ENCODE data around the gene TCTA. TPM values are rescaled to one million over a fixed set of nuclear protein-coding genes. Genes with fewer than 3 reads are reported as not detected.

Gene TCTA
- total RNA-seq, 1 donor from 2014 or later: 32.2 TPM

GRCh38 chr3:49417516-49418120 is 5.4 kb downstream of the TCTA start:
- no peak for ATAC-seq (ENCODE audit: low read depth)
- Mint-ChIP-seq H3K4me1 (peaks cover 62% of the 10 kb centered on the region), H3K27ac (peak overlapping the region; percentile 94), H3K9me3 (no peaks in the 10 kb centered on the region), H3K27me3 (no peaks in the 10 kb centered on the region), H3K4me3 (no peak overlapping the region), H3K36me3 (ENCODE audit: low read depth) (peaks cover 24% of the 10 kb centered on the region)
- no peak for DNase-seq
- no peak for TF ChIP-seq CTCF (IDR thresholded peaks at IDR 0.05)
- ChIA-PET CTCF (interaction anchor here (1.2 to 2.7 kb wide), 2 partner anchors 31 to 78 kb away, joined by 4 to 22 read pairs; partner anchors contain the start of gene USP4), POLR2A (interaction anchor here (0.7 to 3.1 kb wide), 8 partner anchors 9 to 396 kb away, joined by 3 to 45 read pairs (median 7); partner anchors contain the start of genes DAG1, NDUFAF3 and USP4)
- intact Hi-C loops (cut with micrococcal nuclease): loop anchor here (10.0 kb wide), 2 partner anchors 527 to 703 kb away; partner anchors contain the start of genes IP6K2 and RBM6

- Mint-ChIP-seq H3K4me1 (peaks cover 30% of the 10 kb centered on the region), H3K9me3 (no peaks in the 10 kb centered on the region), H3K36me3 (ENCODE audit: low read depth) (peaks cover 32% of the 10 kb centered on the region), H3K27me3 (no peaks in the 10 kb centered on the region), H3K27ac (no peak overlapping the region), H3K4me3 (peak overlapping the region; percentile 48)
- intact Hi-C loops (cut with micrococcal nuclease): no loop called here
- DNase-seq (no peak), ATAC-seq (ENCODE audit: low read depth) (no peak)
- ChIA-PET CTCF (no interaction called here), POLR2A (interaction anchor here (0.5 to 1.5 kb wide), 4 partner anchors 19 to 82 kb away, joined by 4 to 7 read pairs (median 4); partner anchors contain the start of gene USP4)
- no peak for TF ChIP-seq CTCF (IDR thresholded peaks at IDR 0.05)
Observed at GRCh38 chr3:49421890-49422378, 9.7 kb downstream of the TCTA start.

GRCh38 chr3:49422379-49423248 is 10.4 kb downstream of the TCTA start, which contains the start of gene AMT:
Gene AMT, minus strand, starts transcription at chr3:49422473. Its CDS starts 23 bp downstream, at chr3:49422450.
- POLR2A ChIA-PET: interaction anchor here (1.5 kb wide), 1 partner anchor 21 kb away, joined by 4 read pairs; no protein-coding TSS in a partner anchor

GRCh38 chr3:49424816-49425215 is 12.6 kb downstream of the TCTA start:
- DNase-seq: no peak
- ChIA-PET POLR2A (interaction anchor here (2.2 to 3.3 kb wide), 2 partner anchors 9 to 85 kb away, joined by 5 to 12 read pairs; partner anchors contain the start of gene USP4), CTCF (no interaction called here)
- Mint-ChIP-seq H3K4me1 (peaks cover 27% of the 10 kb centered on the region), H3K36me3 (ENCODE audit: low read depth) (peaks cover 26% of the 10 kb centered on the region), H3K27ac (no peak overlapping the region), H3K9me3 (no peaks in the 10 kb centered on the region), H3K27me3 (no peaks in the 10 kb centered on the region), H3K4me3 (no peak overlapping the region)
- no peak for ATAC-seq (ENCODE audit: low read depth)
- TF ChIP-seq CTCF (IDR thresholded peaks at IDR 0.05): no peak
- intact Hi-C loops (cut with micrococcal nuclease): loop anchor here (5.0 kb wide), 1 partner anchor 502 kb away; the partner anchor contains the start of gene MON1A

More at GRCh38 chr3:49422379-49423248, 10.4 kb downstream of the TCTA start, which contains the start of gene AMT:
- Mint-ChIP-seq H3K9me3 (no peaks in the 10 kb centered on the region), H3K4me1 (peaks cover 23% of the 10 kb centered on the region), H3K36me3 (ENCODE audit: low read depth) (peaks cover 32% of the 10 kb centered on the region), H3K4me3 (peak within 1 kb of the TSS; percentile 48), H3K27me3 (no peaks in the 10 kb centered on the region), H3K27ac (no peak within 1 kb of the TSS)
- intact Hi-C loops (cut with micrococcal nuclease): no loop called here
- DNase-seq (no peak), ATAC-seq (ENCODE audit: low read depth) (peak; percentile 43)
- no peak for TF ChIP-seq CTCF (IDR thresholded peaks at IDR 0.05)
- CTCF ChIA-PET: no interaction called here

Measured in activated B cell treated with CpG ODN at 0.5 μM for 24 hours (primary cell).